Trophoblast cell (in vitro differentiated cells and primary cell): Measurements from ENCODE around the gene SPATA6. TPM values are rescaled to one million over a fixed set of nuclear protein-coding genes. Genes with fewer than 3 reads are reported as not detected.
A peak's percentile ranks its signal among the peaks of the same experiment; 100 is the strongest.
"Not testable (repeated sequence)": the region's sequence is repeated elsewhere in the genome, so short reads cannot be mapped to it uniquely, and the experiment has no call there.

ENCODE experiments used
- DNase-seq, 2 donors: peaks; one replicate each; pipeline ENCODE4 v3.0.0-alpha.2; 2016
- H2AFZ ChIP-seq: 2 replicates; pipeline ENCODE4 v1.6.1; 2013; ENCODE audit warnings: low read length, moderate library complexity, mild to moderate bottlenecking; ENCODE audit not compliant: insufficient read depth, poor library complexity
- H2AK5ac ChIP-seq: 2 replicates; pipeline ENCODE4 v1.6.1; 2013; ENCODE audit warnings: mild to moderate bottlenecking, low read length
- H2BK120ac ChIP-seq: 2 replicates; pipeline ENCODE4 v1.6.1; 2013; ENCODE audit warnings: low read length, mild to moderate bottlenecking, moderate library complexity; ENCODE audit not compliant: insufficient read depth, poor library complexity
- H2BK12ac ChIP-seq: 2 replicates; pipeline ENCODE4 v1.6.1; 2013; ENCODE audit warnings: mild to moderate bottlenecking, low read length, moderate library complexity
- H2BK5ac ChIP-seq: 2 replicates; pipeline ENCODE4 v1.6.1; 2013; ENCODE audit warnings: low read length, low read depth, moderate library complexity, mild to moderate bottlenecking; ENCODE audit not compliant: poor library complexity
- H3K14ac ChIP-seq: 2 replicates; pipeline ENCODE4 v1.6.1; 2013; ENCODE audit warnings: mild to moderate bottlenecking, low read length
- H3K18ac ChIP-seq: 2 replicates; pipeline ENCODE4 v1.6.1; 2013; ENCODE audit warnings: mild to moderate bottlenecking, low read length
- H3K23ac ChIP-seq: 2 replicates; pipeline ENCODE4 v1.6.1; 2013; ENCODE audit warnings: low read length
- H3K27ac ChIP-seq: 2 replicates; pipeline ENCODE4 v1.5.1; 2013; ENCODE audit warnings: low read depth, mild to moderate bottlenecking, inconsistent platforms, low read length, moderate library complexity
- H3K27me3 ChIP-seq: 2 replicates; pipeline ENCODE4 v1.6.1; 2013; ENCODE audit warnings: inconsistent platforms, mild to moderate bottlenecking, low read length, moderate library complexity; ENCODE audit not compliant: insufficient read depth
- H3K36me3 ChIP-seq, 2 experiments: 1 replicate in 1 of 2; 2 replicates in 1 of 2; pipeline ENCODE4 v1.6.1; 2013; ENCODE audit warnings: low read length in 2 of 2, mild to moderate bottlenecking in 2 of 2, moderate library complexity in 1 of 2; ENCODE audit not compliant: insufficient read depth in 2 of 2, control insufficient read depth in 1 of 2
- H3K4ac ChIP-seq: 2 replicates; pipeline ENCODE4 v1.6.1; 2013; ENCODE audit warnings: low read depth, mild to moderate bottlenecking, low read length, moderate library complexity
- H3K4me1 ChIP-seq, 2 experiments: 1 replicate in 1 of 2; 2 replicates in 1 of 2; pipeline ENCODE4 v1.6.1; 2013; ENCODE audit warnings: low read length in 2 of 2, mild to moderate bottlenecking in 2 of 2, moderate library complexity in 1 of 2; ENCODE audit not compliant: insufficient read depth in 2 of 2, control insufficient read depth in 1 of 2
- H3K4me2 ChIP-seq: 2 replicates; pipeline ENCODE4 v1.6.1; 2013; ENCODE audit warnings: inconsistent platforms, mild to moderate bottlenecking, low read length, moderate library complexity
- H3K4me3 ChIP-seq: 2 replicates; pipeline ENCODE4 v1.5.1; 2013; ENCODE audit warnings: mild to moderate bottlenecking, low read depth, low read length, inconsistent platforms
- H3K79me1 ChIP-seq: one replicate; pipeline ENCODE4 v1.6.1; 2013; ENCODE audit warnings: low read length
- H3K79me2 ChIP-seq: 2 replicates; pipeline ENCODE4 v1.6.1; 2013; ENCODE audit warnings: low read length, mild to moderate bottlenecking; ENCODE audit not compliant: control insufficient read depth, insufficient read depth, poor library complexity
- H3K9ac ChIP-seq: 2 replicates; pipeline ENCODE4 v1.6.1; 2013; ENCODE audit warnings: mild to moderate bottlenecking, low read length
- H3K9me3 ChIP-seq: 2 replicates; pipeline ENCODE4 v1.6.1; 2013; ENCODE audit warnings: low read depth, mild to moderate bottlenecking, control low read depth, inconsistent platforms, low read length; ENCODE audit not compliant: insufficient read depth
- H4K12ac ChIP-seq: 2 replicates; pipeline ENCODE4 v1.6.1; 2013; ENCODE audit warnings: low read depth, mild to moderate bottlenecking, low read length, moderate library complexity
- H4K8ac ChIP-seq: 2 replicates; pipeline ENCODE4 v1.6.1; 2013; ENCODE audit warnings: low read depth, mild to moderate bottlenecking, low read length, moderate library complexity
- H4K91ac ChIP-seq: one replicate; pipeline ENCODE4 v1.6.1; 2013; ENCODE audit warnings: low read depth, mild to moderate bottlenecking, low read length, moderate library complexity
- WGBS: extraction: QIAGEN DNeasy Blood & Tissue Kit; methylation state at CpG from one replicate; pipeline ENCODE4 v1.1.7; 2013; ENCODE audit warnings: missing lambda C conversion rate; ENCODE audit not compliant: insufficient read length, insufficient coverage; ENCODE audit errors: extremely low coverage; 5-methylcytosine and 5-hydroxymethylcytosine counted together
- polyA plus RNA-seq: library from polyadenylated mRNA; stranded (reverse); fragments of 200-250 nt; gene quantifications from 2 replicates; pipeline ENCODE4 v1.2.3, GENCODE V29; 2013

Gene SPATA6
- polyA plus RNA-seq, result 1.7 and 1.8 TPM in 2 replicates

- Histone ChIP-seq H3K18ac (peak within 1 kb of the TSS; percentile 50), H2BK5ac (no peak within 1 kb of the TSS), H3K9me3 (peaks cover 4% of the 10 kb centered on the region), H3K27me3 (no peaks in the 10 kb centered on the region), H2BK12ac (no peak within 1 kb of the TSS), H2AFZ (peak within 1 kb of the TSS; percentile 95), H3K23ac (no peak within 1 kb of the TSS), H4K8ac (peak within 1 kb of the TSS; percentile 85), H3K36me3 (no peaks in the 10 kb centered on the region), H3K79me2 (no peaks in the 10 kb centered on the region), H4K91ac (no peak within 1 kb of the TSS), H3K4me3 (peak within 1 kb of the TSS; percentile 84), H3K4me1 (peaks cover 2 to 6% of the 10 kb centered on the region in 2 experiments), H3K27ac (no peak within 1 kb of the TSS), H2BK120ac (no peak within 1 kb of the TSS), H4K12ac (peak within 1 kb of the TSS; percentile 49), H3K4ac (no peak within 1 kb of the TSS), H3K14ac (no peak within 1 kb of the TSS), H3K79me1 (no peaks in the 10 kb centered on the region), H2AK5ac (no peak within 1 kb of the TSS), H3K9ac (peak within 1 kb of the TSS; percentile 45), H3K4me2 (peak within 1 kb of the TSS; percentile 68)
- peak; percentile 93 to 94 for DNase-seq
- WGBS, result no CpG with 5 or more reads among the region's 73 CpGs
These were observed at the start of gene SPATA6 for GRCh38 chr1:48471691-48472576. TSS of gene SPATA6 (minus strand) at chr1:48472204. CDS start at chr1:48472008, 196 bp downstream.

- WGBS, result no CpG with 5 or more reads among the region's 6 CpGs
- not testable (repeated sequence) for H3K4me2 ChIP-seq, H2BK5ac ChIP-seq, H3K36me3 ChIP-seq, H4K12ac ChIP-seq, H3K9ac ChIP-seq, H3K9me3 ChIP-seq, H2BK120ac ChIP-seq, H3K4me3 ChIP-seq, H2BK12ac ChIP-seq, H2AK5ac ChIP-seq, H3K27me3 ChIP-seq, H3K14ac ChIP-seq, H3K4me1 ChIP-seq, DNase-seq, H3K4ac ChIP-seq, H4K8ac ChIP-seq, H3K18ac ChIP-seq, H3K27ac ChIP-seq, H4K91ac ChIP-seq, H3K23ac ChIP-seq, H2AFZ ChIP-seq, H3K79me1 ChIP-seq, H3K79me2 ChIP-seq
These were observed 47.9 kb upstream of the SPATA6 start for GRCh38 chr1:48519896-48520295.

- H3K14ac ChIP-seq, result no peak overlapping the region
- no peak overlapping the region for H3K9ac ChIP-seq
- H3K4ac ChIP-seq, result no peak overlapping the region
- no peak overlapping the region for H4K12ac ChIP-seq
- no peak overlapping the region for H3K4me2 ChIP-seq
- no peak for DNase-seq
- H4K8ac ChIP-seq, result no peak overlapping the region
- H3K27me3 ChIP-seq, result no peaks in the 10 kb centered on the region
- no peak overlapping the region for H2AFZ ChIP-seq
- H3K4me3 ChIP-seq, result no peak overlapping the region
- no peaks in the 10 kb centered on the region for H3K79me2 ChIP-seq
- H2BK5ac ChIP-seq, result no peak overlapping the region
- H3K23ac ChIP-seq, result peak overlapping the region; percentile 10
- H2BK12ac ChIP-seq, result no peak overlapping the region
- no peak overlapping the region for H3K27ac ChIP-seq
- H2AK5ac ChIP-seq, result no peak overlapping the region
- no CpG with 5 or more reads among the region's 1 CpG for WGBS
- H3K18ac ChIP-seq, result no peak overlapping the region
- no peak overlapping the region for H4K91ac ChIP-seq
- no peaks in the 10 kb centered on the region for H3K9me3 ChIP-seq
- no peaks in the 10 kb centered on the region for H3K4me1 ChIP-seq
- H3K79me1 ChIP-seq, result no peaks in the 10 kb centered on the region
- H2BK120ac ChIP-seq, result no peak overlapping the region
- no peaks in the 10 kb centered on the region for H3K36me3 ChIP-seq
These were observed 34.9 kb upstream of the SPATA6 start for GRCh38 chr1:48506870-48507269.

GRCh38 chr1:48500541-48501450 is 28.8 kb upstream of the SPATA6 start:
- no peak overlapping the region for H3K4me3 ChIP-seq
- no peaks in the 10 kb centered on the region for H3K9me3 ChIP-seq
- H2AFZ ChIP-seq, result no peak overlapping the region
- H3K27me3 ChIP-seq, result no peaks in the 10 kb centered on the region
- no peak overlapping the region for H2AK5ac ChIP-seq
- H3K18ac ChIP-seq, result no peak overlapping the region
- H4K91ac ChIP-seq, result no peak overlapping the region
- H2BK5ac ChIP-seq, result no peak overlapping the region
- no peak overlapping the region for H3K4ac ChIP-seq
- no CpG with 5 or more reads among the region's 12 CpGs for WGBS
- no peaks in the 10 kb centered on the region for H3K79me2 ChIP-seq
- H3K36me3 ChIP-seq, result no peaks in the 10 kb centered on the region
- no peak overlapping the region for H3K14ac ChIP-seq
- H3K9ac ChIP-seq, result no peak overlapping the region
- no peak overlapping the region for H2BK120ac ChIP-seq
- H4K12ac ChIP-seq, result no peak overlapping the region
- no peak overlapping the region for H4K8ac ChIP-seq
- no peak overlapping the region for H2BK12ac ChIP-seq
- no peaks in the 10 kb centered on the region for H3K4me1 ChIP-seq
- H3K4me2 ChIP-seq, result no peak overlapping the region
- H3K27ac ChIP-seq, result no peak overlapping the region
- H3K23ac ChIP-seq, result no peak overlapping the region
- DNase-seq, result no peak
- no peaks in the 10 kb centered on the region for H3K79me1 ChIP-seq
